MM.1S (cell line): ENCODE results near the gene SCAPER.
"Not testable (repeated sequence)": the region's sequence is repeated elsewhere in the genome, so short reads cannot be mapped to it uniquely, and the experiment has no call there.

ENCODE experiments used
- DNase-seq: peaks from one replicate; pipeline ENCODE4 v3.0.0-alpha.2; 2015
- H2AFZ ChIP-seq: fragments of 300-600 bp; sonication (generic); 2 replicates; pipeline ENCODE4 v1.6.0; 2016; ENCODE audit warnings: antibody characterized with exemption, low read length
- H3F3A ChIP-seq: fragments of 300-600 bp; sonication (generic); 2 replicates; pipeline ENCODE4 v1.6.1; 2016; ENCODE audit warnings: mild to moderate bottlenecking, antibody characterized with exemption, low read length, moderate library complexity, mixed read lengths; ENCODE audit not compliant: insufficient read depth
- H3K27ac ChIP-seq: fragments of 300-600 bp; sonication (generic); 2 replicates; pipeline ENCODE4 v1.5.1; 2016; ENCODE audit warnings: mild to moderate bottlenecking, low read length
- H3K27me3 ChIP-seq: fragments of 300-600 bp; sonication (generic); replicated peaks from 2 replicates; pipeline ENCODE4 v1.6.0; 2016; ENCODE audit warnings: low read length; ENCODE audit not compliant: insufficient read depth
- H3K36me3 ChIP-seq: fragments of 300-600 bp; sonication (generic); replicated peaks from 2 replicates; pipeline ENCODE4 v1.6.1; 2016; ENCODE audit warnings: mild to moderate bottlenecking, low read length, mixed read lengths; ENCODE audit not compliant: insufficient read depth
- H3K4me1 ChIP-seq: fragments of 300-600 bp; sonication (generic); 2 replicates; pipeline ENCODE4 v1.6.1; 2016; ENCODE audit warnings: low read length, mixed read lengths
- H3K4me2 ChIP-seq: fragments of 300-600 bp; sonication (generic); 2 replicates; pipeline ENCODE4 v1.6.0; 2016; ENCODE audit warnings: low read depth, low read length
- H3K4me3 ChIP-seq: fragments of 300-600 bp; sonication (generic); 2 replicates; pipeline ENCODE4 v1.5.1; 2016; ENCODE audit warnings: low read length, mixed read lengths
- H3K79me2 ChIP-seq: fragments of 300-600 bp; sonication (generic); 2 replicates; pipeline ENCODE4 v1.6.1; 2016; ENCODE audit warnings: mixed run types, low read length, mixed read lengths
- H3K9ac ChIP-seq: fragments of 300-600 bp; sonication (generic); 2 replicates; pipeline ENCODE4 v1.6.1; 2016; ENCODE audit warnings: low read length, mixed read lengths
- H3K9me2 ChIP-seq: fragments of 300-600 bp; sonication (generic); replicated peaks from 2 replicates; pipeline ENCODE4 v1.6.1; 2016; ENCODE audit warnings: mild to moderate bottlenecking, low read length, mixed read lengths; ENCODE audit not compliant: insufficient read depth
- H3K9me3 ChIP-seq: fragments of 300-600 bp; sonication (generic); replicated peaks from 2 replicates; pipeline ENCODE4 v1.6.1; 2016; ENCODE audit warnings: mild to moderate bottlenecking, low read length, mixed read lengths; ENCODE audit not compliant: insufficient read depth
- H4K20me1 ChIP-seq: fragments of 300-600 bp; sonication (generic); 2 replicates; pipeline ENCODE4 v1.6.1; 2016; ENCODE audit warnings: mild to moderate bottlenecking, low read length, moderate library complexity, mixed read lengths; ENCODE audit not compliant: insufficient read depth
- EZH2 ChIP-seq: fragments of 300-600 bp; sonication (generic); optimal IDR thresholded peaks from 2 replicates; pipeline ENCODE3; 2017; ENCODE audit warnings: low read depth, mild to moderate bottlenecking, antibody characterized with exemption, low read length, mixed read lengths
- EZH2phosphoT487 ChIP-seq: fragments of 300-600 bp; sonication (generic); IDR thresholded peaks from 2 replicates; pipeline ENCODE4 v1.6.1; 2018; ENCODE audit warnings: antibody characterized with exemption, low read length
- TF ChIP-seq, protein P1 (sequence below): fragments of 300-600 bp; sonication (generic); IDR thresholded peaks from 2 replicates; pipeline ENCODE4 v1.5.1; 2016; ENCODE audit warnings: antibody characterized with exemption, low read length, mixed read lengths

SCAPER gene

DNA sequence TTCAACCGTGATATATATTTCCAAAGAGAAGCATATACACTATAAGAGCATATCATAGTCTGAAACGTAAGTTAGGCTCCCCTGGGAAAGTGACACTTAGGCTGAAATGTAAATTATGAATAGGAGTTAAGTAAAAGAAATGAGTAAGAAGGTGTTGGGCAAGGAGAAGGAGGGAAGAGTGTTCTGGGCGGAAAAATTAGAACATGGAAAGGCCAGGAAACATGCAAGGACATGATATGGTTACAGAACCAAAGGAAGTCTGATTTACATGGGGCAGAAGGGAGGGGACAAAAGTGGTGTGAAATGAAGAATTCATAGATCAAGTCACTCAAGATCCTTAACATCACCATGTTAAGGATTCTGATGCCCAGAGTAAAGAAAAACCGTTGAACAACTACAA is 75.2 kb downstream of the SCAPER start:
- Histone ChIP-seq H3K27me3 (no peaks in the 10 kb centered on the region), H3K36me3 (no peaks in the 10 kb centered on the region), H4K20me1 (no peaks in the 10 kb centered on the region), H3K9me2 (no peaks in the 10 kb centered on the region), H2AFZ (no peak overlapping the region), H3K4me2 (no peak overlapping the region), H3K4me3 (no peak overlapping the region), H3K9ac (no peak overlapping the region), H3K9me3 (no peaks in the 10 kb centered on the region), H3K27ac (no peak overlapping the region), H3K4me1 (peaks cover 9% of the 10 kb centered on the region; the same call in 1 of the 2 replicates), H3K79me2 (peaks cover 3% of the 10 kb centered on the region; the same call in 1 of the 2 replicates), H3F3A (no peaks in the 10 kb centered on the region)
- DNase-seq, result no peak
- TF ChIP-seq EZH2phosphoT487 (no peak), EZH2 (no peak)
- TF ChIP-seq, protein P1, sequence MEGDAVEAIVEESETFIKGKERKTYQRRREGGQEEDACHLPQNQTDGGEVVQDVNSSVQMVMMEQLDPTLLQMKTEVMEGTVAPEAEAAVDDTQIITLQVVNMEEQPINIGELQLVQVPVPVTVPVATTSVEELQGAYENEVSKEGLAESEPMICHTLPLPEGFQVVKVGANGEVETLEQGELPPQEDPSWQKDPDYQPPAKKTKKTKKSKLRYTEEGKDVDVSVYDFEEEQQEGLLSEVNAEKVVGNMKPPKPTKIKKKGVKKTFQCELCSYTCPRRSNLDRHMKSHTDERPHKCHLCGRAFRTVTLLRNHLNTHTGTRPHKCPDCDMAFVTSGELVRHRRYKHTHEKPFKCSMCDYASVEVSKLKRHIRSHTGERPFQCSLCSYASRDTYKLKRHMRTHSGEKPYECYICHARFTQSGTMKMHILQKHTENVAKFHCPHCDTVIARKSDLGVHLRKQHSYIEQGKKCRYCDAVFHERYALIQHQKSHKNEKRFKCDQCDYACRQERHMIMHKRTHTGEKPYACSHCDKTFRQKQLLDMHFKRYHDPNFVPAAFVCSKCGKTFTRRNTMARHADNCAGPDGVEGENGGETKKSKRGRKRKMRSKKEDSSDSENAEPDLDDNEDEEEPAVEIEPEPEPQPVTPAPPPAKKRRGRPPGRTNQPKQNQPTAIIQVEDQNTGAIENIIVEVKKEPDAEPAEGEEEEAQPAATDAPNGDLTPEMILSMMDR, result no peak

DNA sequence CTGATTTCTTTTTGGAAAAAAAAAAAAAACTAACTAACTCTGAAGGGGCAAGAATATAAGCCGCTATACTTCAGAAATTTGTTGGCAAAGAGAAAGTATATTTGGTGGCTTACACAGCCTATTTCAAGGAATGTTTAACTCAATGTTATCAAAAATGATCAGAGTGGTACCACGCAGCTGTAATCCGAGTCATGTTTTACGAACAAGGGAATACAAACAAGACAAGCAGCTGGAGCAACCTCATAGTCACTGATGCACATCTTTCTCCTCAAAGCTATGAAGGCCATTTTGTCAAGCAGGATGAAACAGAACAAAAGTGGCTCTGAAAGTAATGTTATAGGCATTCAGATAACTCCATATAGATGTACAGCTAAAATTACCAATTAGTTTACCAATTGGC is 81.2 kb downstream of the SCAPER start:
- Histone ChIP-seq H2AFZ (no peak overlapping the region), H3K4me2 (no peak overlapping the region), H4K20me1 (no peaks in the 10 kb centered on the region), H3K9me3 (no peaks in the 10 kb centered on the region), H3K27ac (no peak overlapping the region), H3K9ac (no peak overlapping the region), H3K9me2 (no peaks in the 10 kb centered on the region), H3F3A (no peaks in the 10 kb centered on the region), H3K4me1 (peaks cover 9% of the 10 kb centered on the region; the same call in 1 of the 2 replicates), H3K36me3 (no peaks in the 10 kb centered on the region), H3K79me2 (no peaks in the 10 kb centered on the region; the same call in 1 of the 2 replicates), H3K4me3 (no peak overlapping the region), H3K27me3 (no peaks in the 10 kb centered on the region)
- TF ChIP-seq, protein P1, result no peak
- no peak for TF ChIP-seq EZH2phosphoT487
- no peak for TF ChIP-seq EZH2
- DNase-seq, result no peak

DNA sequence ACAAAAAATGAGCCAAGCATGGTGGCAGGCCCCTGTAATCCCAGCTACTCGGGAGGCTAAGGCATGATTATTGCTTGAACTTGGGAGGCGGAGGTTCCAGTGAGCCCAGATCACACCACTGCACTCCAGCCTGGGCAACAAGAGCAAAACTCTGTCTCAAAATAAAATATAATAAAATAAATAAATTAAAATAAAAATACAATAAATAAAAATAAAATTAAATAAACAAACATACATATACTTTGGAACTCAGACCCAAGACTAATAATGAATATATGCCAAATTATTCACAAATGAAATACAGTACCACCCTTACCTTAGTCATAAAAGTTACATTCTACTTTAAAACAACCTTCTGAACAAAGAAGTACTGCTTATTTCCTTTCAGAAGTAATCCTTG is 81.8 kb downstream of the SCAPER start:
- no peak for DNase-seq
- H3F3A ChIP-seq, result no peaks in the 10 kb centered on the region
- H3K4me1 ChIP-seq, result peaks cover 9% of the 10 kb centered on the region; the same call in 1 of the 2 replicates
- no peaks in the 10 kb centered on the region for H3K27me3 ChIP-seq
- H3K4me3 ChIP-seq, result no peak overlapping the region
- no peaks in the 10 kb centered on the region for H4K20me1 ChIP-seq
- no peaks in the 10 kb centered on the region for H3K36me3 ChIP-seq
- no peaks in the 10 kb centered on the region; the same call in 1 of the 2 replicates for H3K79me2 ChIP-seq
- no peaks in the 10 kb centered on the region for H3K9me3 ChIP-seq
- no peaks in the 10 kb centered on the region for H3K9me2 ChIP-seq
- H2AFZ ChIP-seq, result no peak overlapping the region
- no peak overlapping the region for H3K27ac ChIP-seq
- no peak overlapping the region for H3K4me2 ChIP-seq
- H3K9ac ChIP-seq, result no peak overlapping the region
- TF ChIP-seq EZH2phosphoT487, result no peak
- TF ChIP-seq EZH2, result no peak
- TF ChIP-seq, protein P1, result no peak

DNA sequence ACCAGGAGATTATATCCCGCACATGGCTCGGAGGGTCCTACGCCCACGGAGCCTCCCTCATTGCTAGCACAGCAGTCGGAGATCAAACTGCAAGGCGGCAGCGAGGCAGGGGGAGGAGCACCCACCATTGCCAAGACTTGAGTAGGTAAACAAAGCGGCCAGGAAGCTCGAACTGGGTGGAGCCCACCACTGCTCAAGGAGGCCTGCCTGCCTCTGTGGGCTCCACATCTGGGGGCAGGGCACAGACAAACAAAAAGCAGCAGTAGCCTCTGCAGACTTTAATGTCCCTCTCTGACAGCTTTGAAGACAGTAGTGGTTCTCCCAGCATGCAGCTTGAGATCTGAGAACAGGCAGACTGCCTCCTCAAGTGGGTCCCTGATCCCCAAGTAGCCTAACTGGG is 86.2 kb downstream of the SCAPER start:
- H3K4me1 ChIP-seq, H3K9ac ChIP-seq, H2AFZ ChIP-seq, H3K27ac ChIP-seq, H3K9me2 ChIP-seq, H3F3A ChIP-seq, H3K4me2 ChIP-seq, DNase-seq, H3K27me3 ChIP-seq, H4K20me1 ChIP-seq, H3K9me3 ChIP-seq, H3K4me3 ChIP-seq, H3K79me2 ChIP-seq, H3K36me3 ChIP-seq: not testable (repeated sequence)
